Astrocyte (in vitro differentiated cells and primary cell): Measurements from ENCODE around the gene STARD13. TPM values are rescaled to one million over a fixed set of nuclear protein-coding genes. Genes with fewer than 3 reads are reported as not detected.

Experiments used
- DNase-seq: peaks from one replicate; pipeline ENCODE4 v3.0.0-alpha.2; 2010; ENCODE audit warnings: low read depth
- FAIRE-seq: peaks from 2 replicates; lab custom pipeline; 2011; peaks lifted over from hg19 to GRCh38; lab: Jason Lieb, UNC
- H2AFZ ChIP-seq: 2 replicates; pipeline ENCODE4 v1.6.0; 2012; ENCODE audit warnings: low read depth, low read length, inconsistent platforms
- H3K27ac ChIP-seq: 2 replicates; pipeline ENCODE4 v1.5.1; 2011; ENCODE audit warnings: low read depth, low read length, inconsistent platforms
- H3K27me3 ChIP-seq: 2 replicates; pipeline ENCODE4 v1.6.0; 2011; ENCODE audit warnings: low read length, inconsistent platforms; ENCODE audit not compliant: insufficient read depth
- H3K36me3 ChIP-seq: 2 replicates; pipeline ENCODE4 v1.5.1; 2011; ENCODE audit warnings: low read length, inconsistent platforms; ENCODE audit not compliant: insufficient read depth
- H3K4me1 ChIP-seq: 2 replicates; pipeline ENCODE4 v1.5.1; 2011; ENCODE audit warnings: low read length, inconsistent platforms; ENCODE audit not compliant: insufficient read depth
- H3K4me2 ChIP-seq: 2 replicates; pipeline ENCODE4 v1.6.0; 2012; ENCODE audit warnings: low read length, inconsistent platforms
- H3K4me3 ChIP-seq: 2 replicates; pipeline ENCODE4 v1.5.1; 2011; ENCODE audit warnings: low read depth, mild to moderate bottlenecking, low read length, inconsistent platforms; ENCODE audit not compliant: insufficient read depth
- H3K79me2 ChIP-seq: 2 replicates; pipeline ENCODE4 v1.6.0; 2012; ENCODE audit warnings: mild to moderate bottlenecking, low read length, inconsistent platforms; ENCODE audit not compliant: insufficient read depth
- H3K9ac ChIP-seq: 2 replicates; pipeline ENCODE4 v1.6.0; 2012; ENCODE audit warnings: mild to moderate bottlenecking, low read length, inconsistent platforms
- H3K9me3 ChIP-seq: 2 replicates; pipeline ENCODE4 v1.5.1; 2012; ENCODE audit warnings: low read depth, mild to moderate bottlenecking, low read length, inconsistent platforms; ENCODE audit not compliant: insufficient read depth
- H4K20me1 ChIP-seq: 2 replicates; pipeline ENCODE4 v1.6.0; 2012; ENCODE audit warnings: low read length, inconsistent platforms; ENCODE audit not compliant: insufficient read depth
- H3K27ac Mint-ChIP-seq: one replicate; pipeline ENCODE4 v1.8.0; 2021; ENCODE audit warnings: mild to moderate bottlenecking, mixed read lengths; ENCODE audit not compliant: unreplicated experiment
- H3K27me3 Mint-ChIP-seq: one replicate; pipeline ENCODE4 v1.8.0; 2021; ENCODE audit warnings: low read depth, mixed read lengths; ENCODE audit not compliant: unreplicated experiment
- H3K36me3 Mint-ChIP-seq: one replicate; pipeline ENCODE4 v1.8.0; 2021; ENCODE audit warnings: low read depth, mixed read lengths; ENCODE audit not compliant: unreplicated experiment
- H3K4me1 Mint-ChIP-seq: one replicate; pipeline ENCODE4 v1.8.0; 2021; ENCODE audit warnings: low read depth, mixed read lengths; ENCODE audit not compliant: unreplicated experiment
- H3K4me3 Mint-ChIP-seq: one replicate; pipeline ENCODE4 v1.8.0; 2021; ENCODE audit warnings: mild to moderate bottlenecking, moderate library complexity, mixed read lengths; ENCODE audit not compliant: unreplicated experiment
- H3K9me3 Mint-ChIP-seq: one replicate; pipeline ENCODE4 v1.8.0; 2021; ENCODE audit warnings: mild to moderate bottlenecking, mixed read lengths; ENCODE audit not compliant: unreplicated experiment
- CTCF ChIP-seq: IDR thresholded peaks from 2 replicates; pipeline ENCODE4 v1.5.1; 2011; ENCODE audit warnings: low read depth, mild to moderate bottlenecking, inconsistent platforms, low read length, moderate library complexity; ENCODE audit not compliant: insufficient read depth
- EZH2 ChIP-seq: IDR thresholded peaks from 2 replicates; pipeline ENCODE4 v1.6.1; 2012; ENCODE audit warnings: mild to moderate bottlenecking, low read length, inconsistent platforms; ENCODE audit not compliant: insufficient read depth
- total RNA-seq: library from RNA; stranded (reverse); gene quantifications from 2 replicates; pipeline ENCODE4 v1.2.1, GENCODE V29; 2021

The STARD13 gene
- total RNA-seq, 1 donor from 2014 or later: 30.1 TPM

- Histone ChIP-seq H2AFZ (no peak overlapping the region), H3K9ac (no peak overlapping the region), H3K79me2 (no peaks in the 10 kb centered on the region), H3K4me1 (no peaks in the 10 kb centered on the region), H3K4me2 (no peak overlapping the region), H4K20me1 (no peaks in the 10 kb centered on the region), H3K9me3 (no peaks in the 10 kb centered on the region), H3K27me3 (no peaks in the 10 kb centered on the region), H3K36me3 (peaks cover 3% of the 10 kb centered on the region), H3K27ac (no peak overlapping the region), H3K4me3 (no peak overlapping the region)
- TF ChIP-seq EZH2 (no peak), CTCF (no peak)
- peaks cover 3% of the 10 kb centered on the region for H3K9me3 Mint-ChIP-seq
- DNase-seq (no peak), FAIRE-seq (no peak)
- H3K27ac Mint-ChIP-seq: no peak overlapping the region
- H3K4me3 Mint-ChIP-seq: no peak overlapping the region
- H3K27me3 Mint-ChIP-seq: no peaks in the 10 kb centered on the region
- peaks cover 5% of the 10 kb centered on the region for H3K4me1 Mint-ChIP-seq
- H3K36me3 Mint-ChIP-seq: no peaks in the 10 kb centered on the region
These were observed 7.2 kb upstream of the STARD13 start for GRCh38 chr13:33292712-33293111.

- Mint-ChIP-seq H3K4me3 (no peak overlapping the region), H3K9me3 (peaks cover 1% of the 10 kb centered on the region), H3K36me3 (no peaks in the 10 kb centered on the region), H3K4me1 (peaks cover 14% of the 10 kb centered on the region), H3K27me3 (no peaks in the 10 kb centered on the region), H3K27ac (no peak overlapping the region)
- DNase-seq (no peak), FAIRE-seq (no peak)
- H4K20me1 ChIP-seq: no peaks in the 10 kb centered on the region
- H3K4me1 ChIP-seq: peaks cover 5% of the 10 kb centered on the region
- TF ChIP-seq CTCF (no peak), EZH2 (no peak)
- H3K4me2 ChIP-seq: no peak overlapping the region
- H3K4me3 ChIP-seq: no peak overlapping the region
- no peak overlapping the region for H3K27ac ChIP-seq
- H3K9me3 ChIP-seq: no peaks in the 10 kb centered on the region
- H3K27me3 ChIP-seq: no peaks in the 10 kb centered on the region
- no peak overlapping the region for H3K9ac ChIP-seq
- peaks cover under 1% of the 10 kb centered on the region for H3K79me2 ChIP-seq
- peaks cover 3% of the 10 kb centered on the region for H3K36me3 ChIP-seq
- H2AFZ ChIP-seq: no peak overlapping the region
These were observed 4.9 kb upstream of the STARD13 start for GRCh38 chr13:33290421-33290965.

GRCh38 chr13:33289966-33290365 lies 4.4 kb upstream of the STARD13 start:
- Histone ChIP-seq H3K36me3 (peaks cover 3% of the 10 kb centered on the region), H3K9ac (no peak overlapping the region), H2AFZ (no peak overlapping the region), H3K4me2 (no peak overlapping the region), H3K9me3 (no peaks in the 10 kb centered on the region), H3K27ac (no peak overlapping the region), H4K20me1 (no peaks in the 10 kb centered on the region), H3K27me3 (no peaks in the 10 kb centered on the region), H3K79me2 (peaks cover 6% of the 10 kb centered on the region), H3K4me1 (peaks cover 5% of the 10 kb centered on the region), H3K4me3 (no peak overlapping the region)
- Mint-ChIP-seq H3K4me1 (peaks cover 14% of the 10 kb centered on the region), H3K36me3 (no peaks in the 10 kb centered on the region), H3K27me3 (no peaks in the 10 kb centered on the region), H3K9me3 (no peaks in the 10 kb centered on the region), H3K27ac (no peak overlapping the region), H3K4me3 (no peak overlapping the region)
- FAIRE-seq (no peak), DNase-seq (peak; percentile 77)
- TF ChIP-seq CTCF (no peak), EZH2 (no peak)
